Mucosa of rectum (tissue), 2 donors: ENCODE results near the gene RHBDL2.
"Not testable (repeated sequence)": the region's sequence is repeated elsewhere in the genome, so short reads cannot be mapped to it uniquely, and the experiment has no call there.

ENCODE experiments used
- H3K27ac ChIP-seq, 2 donors: one replicate each; pipeline ENCODE4 v1.7.0; 2013; ENCODE audit warnings: inconsistent platforms in 2 of 2, low read depth in 2 of 2, low read length in 2 of 2
- H3K27me3 ChIP-seq, 2 donors: one replicate each; pipeline ENCODE4 v1.7.0; 2013; ENCODE audit warnings: low read length in 2 of 2; ENCODE audit not compliant: control insufficient read depth in 2 of 2, insufficient read depth in 2 of 2
- H3K36me3 ChIP-seq, 2 donors: one replicate each; pipeline ENCODE4 v1.7.0; 2013; ENCODE audit warnings: low read length in 2 of 2; ENCODE audit not compliant: control insufficient read depth in 2 of 2, insufficient read depth in 2 of 2
- H3K4me1 ChIP-seq, 2 donors: one replicate each; pipeline ENCODE4 v1.7.0; 2013; ENCODE audit warnings: low read length in 2 of 2, mild to moderate bottlenecking in 1 of 2; ENCODE audit not compliant: control insufficient read depth in 2 of 2, insufficient read depth in 2 of 2
- H3K4me3 ChIP-seq, 2 donors: one replicate each; pipeline ENCODE4 v1.7.0; 2013; ENCODE audit warnings: low read length in 2 of 2
- H3K9ac ChIP-seq, 2 donors: one replicate each; pipeline ENCODE4 v1.7.0; 2013; ENCODE audit warnings: low read length in 2 of 2, low read depth in 1 of 2, mild to moderate bottlenecking in 1 of 2
- H3K9me3 ChIP-seq, 2 donors: one replicate each; pipeline ENCODE4 v1.7.0; 2013; ENCODE audit warnings: low read length in 2 of 2; ENCODE audit not compliant: control insufficient read depth in 2 of 2
- donor health status: healthy.
- donor health status: Normal muscosa, but diverticular disease.

Gene RHBDL2

DNA sequence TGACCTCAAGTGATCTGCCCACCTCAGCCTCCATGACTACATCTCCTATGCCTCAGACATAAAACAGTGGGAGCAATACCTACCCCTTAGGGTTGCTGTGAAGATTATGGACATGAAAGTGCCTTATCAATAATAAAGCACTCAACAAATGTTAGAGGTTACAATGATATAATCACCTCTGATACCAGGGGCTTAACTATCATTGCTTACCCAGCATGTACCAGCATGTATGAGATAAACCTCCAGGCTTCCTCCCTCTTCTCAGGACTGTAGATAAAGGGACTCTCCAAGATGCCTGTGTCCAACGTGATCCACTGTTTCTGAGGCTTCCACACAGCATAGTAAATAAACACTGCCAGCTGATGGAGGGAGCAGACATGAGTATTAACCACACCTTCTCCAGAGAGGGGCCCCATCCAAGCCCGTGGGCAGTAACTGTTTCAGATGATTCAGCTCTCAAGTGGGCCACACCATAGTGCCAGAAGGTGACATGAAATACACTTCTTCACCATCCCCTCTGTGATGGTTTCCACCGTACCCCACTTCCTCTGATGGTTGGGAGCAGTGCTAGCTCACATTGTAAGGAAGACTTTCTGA, 26.2 kb downstream of the RHBDL2 start:
- peaks cover 7 to 19% of the 10 kb centered on the region in 2 donors for H3K36me3 ChIP-seq
- H3K27ac ChIP-seq = no peak overlapping the region
- no peaks in the 10 kb centered on the region for H3K4me1 ChIP-seq
- H3K9me3 ChIP-seq = no peaks in the 10 kb centered on the region
- H3K9ac ChIP-seq = no peak overlapping the region
- no peaks in the 10 kb centered on the region for H3K27me3 ChIP-seq
- H3K4me3 ChIP-seq = no peak overlapping the region

DNA sequence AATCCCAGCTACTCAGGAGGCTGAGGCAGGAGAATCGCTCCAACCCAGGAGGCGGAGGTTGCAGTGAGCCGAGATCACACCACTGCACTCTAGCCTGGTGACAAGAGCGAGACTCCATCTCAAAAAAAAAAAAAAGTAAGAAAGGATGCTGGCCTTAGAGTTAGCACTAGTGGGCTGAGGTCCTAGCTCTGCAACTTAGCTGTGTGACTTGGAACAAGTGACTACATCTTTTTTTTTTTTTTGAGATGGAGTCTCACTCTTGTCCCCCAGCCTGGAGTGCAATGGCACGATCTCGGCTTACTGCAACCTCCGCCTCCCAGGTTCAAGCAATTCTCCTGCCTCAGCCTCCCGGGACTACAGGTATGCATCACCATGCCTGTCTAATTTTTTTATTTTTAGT, 26.7 kb downstream of the RHBDL2 start:
- not testable (repeated sequence) for H3K4me1 ChIP-seq, H3K4me3 ChIP-seq, H3K27ac ChIP-seq, H3K9me3 ChIP-seq, H3K27me3 ChIP-seq, H3K9ac ChIP-seq
- H3K36me3 ChIP-seq = peaks cover 7 to 19% of the 10 kb centered on the region in 2 donors

- Histone ChIP-seq H3K27me3 (no peaks in the 10 kb centered on the region), H3K9ac (no peak overlapping the region), H3K36me3 (peaks cover 4 to 7% of the 10 kb centered on the region in 2 donors), H3K27ac (no peak overlapping the region), H3K9me3 (no peaks in the 10 kb centered on the region), H3K4me3 (no peak overlapping the region), H3K4me1 (no peaks in the 10 kb centered on the region)
Measured at GRCh38 chr1:38908821-38909220, 32.8 kb downstream of the RHBDL2 start.

DNA sequence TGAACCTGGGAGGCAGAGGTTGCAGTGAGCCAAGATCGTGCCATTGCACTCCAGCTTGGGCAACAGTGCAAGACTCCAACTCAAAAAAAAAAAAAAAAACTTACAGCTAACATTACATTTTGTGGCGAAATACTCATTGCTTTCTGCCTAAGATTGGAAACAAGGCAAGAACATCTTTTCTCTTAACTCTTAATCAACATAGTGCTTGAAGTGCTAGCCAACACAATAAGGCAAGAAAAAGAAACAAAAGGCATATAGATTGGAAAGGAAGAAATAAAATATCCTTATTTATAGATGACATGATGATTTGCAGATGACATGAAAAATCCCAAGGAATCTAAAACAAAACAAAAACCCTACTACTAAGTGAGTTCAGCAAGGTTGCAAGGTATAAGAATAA, 35.6 kb downstream of the RHBDL2 start:
- Histone ChIP-seq H3K9me3 (no peaks in the 10 kb centered on the region), H3K27me3 (no peaks in the 10 kb centered on the region), H3K4me1 (no peaks in the 10 kb centered on the region), H3K4me3 (no peak overlapping the region), H3K27ac (no peak overlapping the region), H3K36me3 (peaks cover 4 to 7% of the 10 kb centered on the region in 2 donors), H3K9ac (no peak overlapping the region)

GRCh38 chr1:38899560-38899959, 42.1 kb downstream of the RHBDL2 start:
- Histone ChIP-seq H3K9me3 (no peaks in the 10 kb centered on the region), H3K36me3 (no peaks in the 10 kb centered on the region), H3K4me1 (no peaks in the 10 kb centered on the region), H3K27ac (no peak overlapping the region), H3K27me3 (no peaks in the 10 kb centered on the region), H3K4me3 (no peak overlapping the region), H3K9ac (no peak overlapping the region)

DNA sequence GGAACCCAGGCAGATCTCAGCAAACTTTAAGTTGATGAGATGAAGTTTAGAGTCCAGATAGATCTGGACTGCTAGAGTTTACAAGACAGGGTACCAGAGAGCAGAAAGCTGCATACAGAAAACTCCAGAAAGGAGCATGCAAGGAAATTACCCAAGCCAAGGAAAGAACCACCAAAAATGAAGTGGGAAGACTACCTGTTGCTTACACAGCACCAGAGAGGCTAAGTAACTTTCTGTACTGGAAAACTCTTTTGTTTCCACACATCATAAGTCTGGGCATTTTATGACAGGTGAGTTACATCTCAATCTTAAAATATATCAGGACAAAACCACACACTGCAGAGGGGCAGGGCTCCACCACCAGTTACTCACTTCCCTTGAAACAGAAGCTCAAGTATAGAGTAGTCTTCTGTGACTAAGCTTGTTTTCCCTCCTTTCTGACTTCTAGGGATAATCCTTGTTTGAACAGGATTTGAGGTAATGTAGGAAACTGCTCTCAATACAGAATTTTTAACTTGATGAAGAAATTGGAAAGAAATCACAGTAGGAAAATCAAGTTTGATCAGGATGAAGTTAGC, 42.9 kb downstream of the RHBDL2 start:
- Histone ChIP-seq H3K27ac (no peak overlapping the region), H3K27me3 (no peaks in the 10 kb centered on the region), H3K36me3 (no peaks in the 10 kb centered on the region), H3K9me3 (no peaks in the 10 kb centered on the region), H3K4me1 (no peaks in the 10 kb centered on the region), H3K9ac (no peak overlapping the region), H3K4me3 (no peak overlapping the region)

DNA sequence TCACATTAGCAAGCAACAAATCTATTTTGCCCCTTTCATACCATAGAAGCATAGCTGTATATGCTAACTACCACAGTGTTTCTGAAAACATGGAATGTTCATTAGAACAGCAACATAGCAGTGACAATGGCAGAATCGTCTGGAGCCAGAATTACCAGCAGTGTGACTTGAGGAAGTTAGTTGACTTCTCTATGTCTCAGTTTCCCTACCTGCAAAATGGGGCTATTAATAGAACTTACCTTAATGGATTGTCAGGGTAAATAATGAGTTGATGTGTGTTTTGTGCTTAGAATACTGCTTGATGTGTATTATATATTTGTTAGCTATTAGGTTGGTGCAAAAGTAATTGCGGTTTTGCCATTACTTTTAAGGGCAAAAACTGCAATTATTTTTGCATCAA, 45.5 kb downstream of the RHBDL2 start:
- H3K27ac ChIP-seq = no peak overlapping the region
- H3K9me3 ChIP-seq = no peaks in the 10 kb centered on the region
- H3K36me3 ChIP-seq = peaks cover 0 to 5% of the 10 kb centered on the region in 2 donors
- H3K4me1 ChIP-seq = no peaks in the 10 kb centered on the region
- H3K4me3 ChIP-seq = no peak overlapping the region
- no peaks in the 10 kb centered on the region for H3K27me3 ChIP-seq
- H3K9ac ChIP-seq = no peak overlapping the region

GRCh38 chr1:38892976-38893375, 48.7 kb downstream of the RHBDL2 start:
- Histone ChIP-seq H3K4me3 (no peak overlapping the region), H3K27ac (no peak overlapping the region), H3K9me3 (no peaks in the 10 kb centered on the region), H3K27me3 (no peaks in the 10 kb centered on the region), H3K4me1 (no peaks in the 10 kb centered on the region), H3K36me3 (peaks cover 0 to 10% of the 10 kb centered on the region in 2 donors), H3K9ac (no peak overlapping the region)

DNA sequence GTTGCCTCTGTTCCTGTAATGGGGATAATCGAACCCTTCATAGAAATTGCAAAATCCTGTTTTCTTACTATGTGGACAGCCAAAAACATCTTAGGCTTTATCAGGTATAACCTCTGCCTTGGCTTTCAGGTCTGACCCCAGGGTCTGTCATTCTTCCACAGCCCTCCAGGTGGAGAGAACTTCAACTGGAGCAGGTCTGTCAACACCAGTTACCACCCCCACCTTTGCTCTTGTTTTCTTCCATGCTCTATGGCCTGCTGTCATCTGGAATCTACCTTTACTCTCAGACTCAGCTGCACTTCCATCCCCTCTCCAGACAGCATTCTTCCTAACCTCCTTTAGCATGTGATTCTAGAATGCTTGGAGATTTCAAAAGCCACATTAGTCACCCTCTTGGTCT, 49.9 kb downstream of the RHBDL2 start:
- Histone ChIP-seq H3K27me3 (no peaks in the 10 kb centered on the region), H3K4me1 (no peaks in the 10 kb centered on the region), H3K27ac (no peak overlapping the region), H3K4me3 (no peak overlapping the region), H3K9ac (no peak overlapping the region), H3K36me3 (peaks cover 0 to 10% of the 10 kb centered on the region in 2 donors), H3K9me3 (no peaks in the 10 kb centered on the region)

GRCh38 chr1:38889589-38889988, 52.0 kb downstream of the RHBDL2 start:
- Histone ChIP-seq H3K9me3 (no peaks in the 10 kb centered on the region), H3K4me3 (no peak overlapping the region), H3K36me3 (peaks cover 0 to 10% of the 10 kb centered on the region in 2 donors), H3K27me3 (no peaks in the 10 kb centered on the region), H3K9ac (no peak overlapping the region), H3K27ac (no peak overlapping the region), H3K4me1 (no peaks in the 10 kb centered on the region)
